ENCODE measurements around the gene ARID5A.

- no peak for TF ChIP-seq CTCF (conservative IDR thresholded peaks at IDR 0.05)
- TF ChIP-seq ZFX (IDR thresholded peaks at IDR 0.05): no peak
Observed at GRCh38 chr2:96594282-96594681, 57.7 kb downstream of the ARID5A start.

All from C4-2B (cell line).